ENCODE results near the gene PAQR4.

The PAQR4 gene

GRCh38 chr16:2968368-2968737 is 795 bp upstream of the PAQR4 start:
- H3K9ac ChIP-seq (ENCODE audit: low read length) = peak overlapping the region; percentile 60
- peaks cover 4% of the 10 kb centered on the region for H3K79me2 ChIP-seq (ENCODE audit: control insufficient read depth, insufficient read depth, low read length)
- no peak overlapping the region for H3K27ac ChIP-seq (ENCODE audit: low read depth, low read length)
- peak overlapping the region; percentile 88 for H3K4me2 ChIP-seq (ENCODE audit: low read length)
- H3K36me3 ChIP-seq (ENCODE audit: control insufficient read depth, insufficient read depth, low read length) = peaks cover 2% of the 10 kb centered on the region
- no peak overlapping the region for H3K4ac ChIP-seq (ENCODE audit: low read depth, low read length)
- no peaks in the 10 kb centered on the region for H3K4me1 ChIP-seq (ENCODE audit: control insufficient read depth, low read depth, low read length)
- no peak overlapping the region for H2BK120ac ChIP-seq (ENCODE audit: low read depth, low read length)
- H3K18ac ChIP-seq (ENCODE audit: low read length) = no peak overlapping the region
- no peak overlapping the region for H4K8ac ChIP-seq (ENCODE audit: low read depth, low read length)
- WGBS (ENCODE audit: extremely low coverage, insufficient coverage, low lambda C conversion rate) = no CpG with 5 or more reads among the region's 18 CpGs
- H3K79me1 ChIP-seq (ENCODE audit: low read length) = peaks cover 4% of the 10 kb centered on the region
- no peak overlapping the region for H3K4me3 ChIP-seq (ENCODE audit: low read length)
- H2BK15ac ChIP-seq (replicated peaks; ENCODE audit: low read depth) = no peak overlapping the region
- H3K27me3 ChIP-seq (ENCODE audit: insufficient read depth, low read length, poor library complexity) = no peaks in the 10 kb centered on the region
- H2AK5ac ChIP-seq (ENCODE audit: low read length) = no peak overlapping the region
- DNase-seq = no peak
- peak overlapping the region; percentile 56 for H3K56ac ChIP-seq (ENCODE audit: low read length)
- H4K5ac ChIP-seq (ENCODE audit: low read length) = no peak overlapping the region
- H2BK5ac ChIP-seq (ENCODE audit: low read length) = no peak overlapping the region
- no peak overlapping the region for H3K23ac ChIP-seq (ENCODE audit: low read length)

DNA sequence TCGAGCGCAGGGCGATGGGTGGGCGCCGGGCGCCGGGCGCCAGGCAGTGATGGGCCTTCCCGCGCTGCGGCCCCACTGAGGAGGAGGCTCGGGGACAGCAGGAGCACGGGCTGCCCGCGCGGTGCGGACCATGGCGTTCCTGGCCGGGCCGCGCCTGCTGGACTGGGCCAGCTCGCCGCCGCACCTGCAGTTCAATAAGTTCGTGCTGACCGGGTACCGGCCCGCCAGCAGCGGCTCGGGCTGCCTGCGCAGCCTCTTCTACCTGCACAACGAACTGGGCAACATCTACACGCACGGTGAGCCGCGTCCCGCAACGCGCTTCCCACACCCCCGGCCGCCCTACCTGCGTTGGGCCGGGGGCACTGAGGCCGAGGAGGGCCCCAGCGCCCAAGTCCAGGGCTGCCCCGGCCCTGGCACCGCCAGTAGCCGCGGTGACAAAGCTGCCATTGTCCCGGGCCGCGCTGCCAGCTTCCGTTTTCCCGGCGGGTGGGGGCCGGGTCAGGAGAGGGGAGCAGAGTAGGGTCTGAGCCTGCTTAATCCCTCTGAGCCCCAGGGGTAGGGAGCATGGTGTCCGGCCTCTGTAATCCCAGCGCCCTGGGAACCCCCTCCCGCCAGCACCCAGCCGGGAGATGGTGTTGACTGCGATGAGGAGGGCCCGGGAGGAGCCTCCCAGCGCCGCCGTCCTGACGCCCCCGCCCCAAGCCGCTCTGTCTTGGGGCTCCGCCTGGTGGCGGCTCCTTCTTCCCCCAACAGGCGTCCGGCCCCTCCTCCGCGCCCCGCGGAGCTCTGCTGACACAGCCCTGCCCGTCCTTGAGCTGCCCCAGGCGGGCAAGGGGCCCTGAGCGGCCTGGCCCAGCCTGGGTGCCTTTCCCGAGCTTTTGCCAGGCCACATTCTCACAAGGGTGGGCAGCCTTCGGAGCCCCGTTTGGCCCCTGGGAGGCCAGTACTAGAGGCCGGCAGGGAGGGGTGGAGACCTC is 685 bp downstream of the PAQR4 start:
- no peak overlapping the region for H2BK120ac ChIP-seq (ENCODE audit: low read depth, low read length)
- no peaks in the 10 kb centered on the region for H3K27me3 ChIP-seq (ENCODE audit: insufficient read depth, low read length, poor library complexity)
- peak overlapping the region; percentile 92 for H3K9ac ChIP-seq (ENCODE audit: low read length)
- H3K4me3 ChIP-seq (ENCODE audit: low read length) = peak overlapping the region; percentile 76
- no peak overlapping the region for H2BK5ac ChIP-seq (ENCODE audit: low read length)
- peak overlapping the region; percentile 89 for H3K23ac ChIP-seq (ENCODE audit: low read length)
- H3K18ac ChIP-seq (ENCODE audit: low read length) = peak overlapping the region; percentile 35
- H3K27ac ChIP-seq (ENCODE audit: low read depth, low read length) = peak overlapping the region; percentile 44
- no peak overlapping the region for H4K8ac ChIP-seq (ENCODE audit: low read depth, low read length)
- H3K36me3 ChIP-seq (ENCODE audit: control insufficient read depth, insufficient read depth, low read length) = peaks cover 4% of the 10 kb centered on the region
- peaks cover 4% of the 10 kb centered on the region for H3K79me2 ChIP-seq (ENCODE audit: control insufficient read depth, insufficient read depth, low read length)
- H3K4ac ChIP-seq (ENCODE audit: low read depth, low read length) = peak overlapping the region; percentile 40
- H3K79me1 ChIP-seq (ENCODE audit: low read length) = peaks cover 4% of the 10 kb centered on the region
- H3K56ac ChIP-seq (ENCODE audit: low read length) = peak overlapping the region; percentile 96
- H3K4me2 ChIP-seq (ENCODE audit: low read length) = peak overlapping the region; percentile 85
- no peak overlapping the region for H4K5ac ChIP-seq (ENCODE audit: low read length)
- no peak overlapping the region for H2AK5ac ChIP-seq (ENCODE audit: low read length)
- H2BK15ac ChIP-seq (replicated peaks; ENCODE audit: low read depth) = no peak overlapping the region
- WGBS (ENCODE audit: extremely low coverage, insufficient coverage, low lambda C conversion rate) = no CpG with 5 or more reads among the region's 83 CpGs
- H3K4me1 ChIP-seq (ENCODE audit: control insufficient read depth, low read depth, low read length) = no peaks in the 10 kb centered on the region
- peak; percentile 90 for DNase-seq

DNA sequence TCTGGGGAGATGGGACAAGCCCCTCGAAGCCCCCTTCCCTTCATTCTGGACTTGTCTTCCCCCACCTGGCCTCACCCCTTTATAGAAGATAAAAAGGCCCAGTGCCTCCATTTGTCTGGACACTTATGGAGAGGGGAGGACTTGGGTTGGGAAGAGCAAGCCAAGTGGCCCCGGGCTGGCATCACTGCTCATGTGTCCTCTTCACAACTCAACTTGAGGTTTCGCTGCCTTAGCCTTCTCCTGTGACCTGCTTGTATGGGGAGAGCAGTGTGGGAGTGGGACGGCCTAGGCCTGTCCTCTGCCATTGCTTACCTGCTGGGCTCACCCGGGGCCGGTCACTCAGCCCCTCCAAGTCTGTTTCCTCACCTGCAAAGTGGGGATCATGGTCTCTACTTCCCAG is 1.4 kb downstream of the PAQR4 start:
- Histone ChIP-seq H3K23ac (ENCODE audit: low read length) (peak overlapping the region; percentile 48), H3K36me3 (ENCODE audit: control insufficient read depth, insufficient read depth, low read length) (peaks cover 4% of the 10 kb centered on the region), H3K27me3 (ENCODE audit: insufficient read depth, low read length, poor library complexity) (no peaks in the 10 kb centered on the region), H2BK120ac (ENCODE audit: low read depth, low read length) (no peak overlapping the region), H3K9ac (ENCODE audit: low read length) (peak overlapping the region; percentile 92), H3K4ac (ENCODE audit: low read depth, low read length) (no peak overlapping the region), H2AK5ac (ENCODE audit: low read length) (no peak overlapping the region), H3K79me1 (ENCODE audit: low read length) (peaks cover 4% of the 10 kb centered on the region), H2BK15ac (replicated peaks; ENCODE audit: low read depth) (no peak overlapping the region), H3K4me1 (ENCODE audit: control insufficient read depth, low read depth, low read length) (no peaks in the 10 kb centered on the region), H3K4me2 (ENCODE audit: low read length) (peak overlapping the region; percentile 85), H3K27ac (ENCODE audit: low read depth, low read length) (no peak overlapping the region), H3K4me3 (ENCODE audit: low read length) (no peak overlapping the region), H3K79me2 (ENCODE audit: control insufficient read depth, insufficient read depth, low read length) (peaks cover 4% of the 10 kb centered on the region), H3K56ac (ENCODE audit: low read length) (peak overlapping the region; percentile 87), H3K18ac (ENCODE audit: low read length) (no peak overlapping the region), H4K8ac (ENCODE audit: low read depth, low read length) (no peak overlapping the region), H4K5ac (ENCODE audit: low read length) (no peak overlapping the region), H2BK5ac (ENCODE audit: low read length) (no peak overlapping the region)
- WGBS (ENCODE audit: extremely low coverage, insufficient coverage, low lambda C conversion rate) = no CpG with 5 or more reads among the region's 6 CpGs
- peak; percentile 23 for DNase-seq

DNA sequence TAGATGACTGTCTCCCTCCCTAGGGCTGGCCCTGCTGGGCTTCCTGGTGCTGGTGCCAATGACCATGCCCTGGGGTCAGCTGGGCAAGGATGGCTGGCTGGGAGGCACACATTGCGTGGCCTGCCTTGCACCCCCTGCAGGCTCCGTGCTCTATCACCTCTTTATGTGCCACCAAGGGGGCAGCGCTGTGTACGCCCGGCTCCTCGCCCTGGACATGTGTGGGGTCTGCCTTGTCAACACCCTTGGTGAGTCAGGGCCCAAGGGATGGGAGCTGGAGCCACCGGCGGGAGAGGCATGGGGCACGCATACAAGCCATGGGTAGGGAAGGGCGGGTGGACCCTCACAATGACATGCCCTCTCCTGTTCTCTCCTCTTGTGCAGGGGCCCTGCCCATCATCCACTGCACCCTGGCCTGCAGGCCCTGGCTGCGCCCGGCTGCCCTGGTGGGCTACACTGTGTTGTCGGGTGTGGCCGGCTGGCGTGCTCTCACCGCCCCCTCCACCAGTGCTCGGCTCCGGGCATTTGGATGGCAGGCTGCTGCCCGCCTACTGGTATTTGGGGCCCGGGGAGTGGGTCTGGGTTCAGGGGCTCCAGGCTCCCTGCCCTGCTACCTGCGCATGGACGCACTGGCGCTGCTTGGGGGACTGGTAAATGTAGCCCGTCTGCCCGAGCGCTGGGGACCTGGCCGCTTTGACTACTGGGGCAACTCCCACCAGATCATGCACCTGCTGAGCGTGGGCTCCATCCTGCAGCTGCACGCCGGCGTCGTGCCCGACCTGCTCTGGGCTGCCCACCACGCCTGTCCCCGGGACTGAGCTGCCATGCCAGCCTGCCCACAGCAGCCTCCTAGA is 2.2 kb downstream of the PAQR4 start:
- H2BK120ac ChIP-seq (ENCODE audit: low read depth, low read length) = no peak overlapping the region
- no peak overlapping the region for H3K4me3 ChIP-seq (ENCODE audit: low read length)
- peaks cover 4% of the 10 kb centered on the region for H3K79me1 ChIP-seq (ENCODE audit: low read length)
- no peaks in the 10 kb centered on the region for H3K27me3 ChIP-seq (ENCODE audit: insufficient read depth, low read length, poor library complexity)
- H3K18ac ChIP-seq (ENCODE audit: low read length) = no peak overlapping the region
- H2BK5ac ChIP-seq (ENCODE audit: low read length) = no peak overlapping the region
- H4K8ac ChIP-seq (ENCODE audit: low read depth, low read length) = no peak overlapping the region
- no peak for DNase-seq
- peaks cover 6% of the 10 kb centered on the region for H3K36me3 ChIP-seq (ENCODE audit: control insufficient read depth, insufficient read depth, low read length)
- H3K4me1 ChIP-seq (ENCODE audit: control insufficient read depth, low read depth, low read length) = no peaks in the 10 kb centered on the region
- no peak overlapping the region for H4K5ac ChIP-seq (ENCODE audit: low read length)
- no peak overlapping the region for H3K4me2 ChIP-seq (ENCODE audit: low read length)
- H3K56ac ChIP-seq (ENCODE audit: low read length) = no peak overlapping the region
- H3K27ac ChIP-seq (ENCODE audit: low read depth, low read length) = no peak overlapping the region
- no peak overlapping the region for H3K23ac ChIP-seq (ENCODE audit: low read length)
- H2BK15ac ChIP-seq (replicated peaks; ENCODE audit: low read depth) = no peak overlapping the region
- no peak overlapping the region for H2AK5ac ChIP-seq (ENCODE audit: low read length)
- H3K9ac ChIP-seq (ENCODE audit: low read length) = peak overlapping the region; percentile 92
- WGBS (ENCODE audit: extremely low coverage, insufficient coverage, low lambda C conversion rate) = no CpG with 5 or more reads among the region's 35 CpGs
- peaks cover 4% of the 10 kb centered on the region for H3K79me2 ChIP-seq (ENCODE audit: control insufficient read depth, insufficient read depth, low read length)
- no peak overlapping the region for H3K4ac ChIP-seq (ENCODE audit: low read depth, low read length)

DNA sequence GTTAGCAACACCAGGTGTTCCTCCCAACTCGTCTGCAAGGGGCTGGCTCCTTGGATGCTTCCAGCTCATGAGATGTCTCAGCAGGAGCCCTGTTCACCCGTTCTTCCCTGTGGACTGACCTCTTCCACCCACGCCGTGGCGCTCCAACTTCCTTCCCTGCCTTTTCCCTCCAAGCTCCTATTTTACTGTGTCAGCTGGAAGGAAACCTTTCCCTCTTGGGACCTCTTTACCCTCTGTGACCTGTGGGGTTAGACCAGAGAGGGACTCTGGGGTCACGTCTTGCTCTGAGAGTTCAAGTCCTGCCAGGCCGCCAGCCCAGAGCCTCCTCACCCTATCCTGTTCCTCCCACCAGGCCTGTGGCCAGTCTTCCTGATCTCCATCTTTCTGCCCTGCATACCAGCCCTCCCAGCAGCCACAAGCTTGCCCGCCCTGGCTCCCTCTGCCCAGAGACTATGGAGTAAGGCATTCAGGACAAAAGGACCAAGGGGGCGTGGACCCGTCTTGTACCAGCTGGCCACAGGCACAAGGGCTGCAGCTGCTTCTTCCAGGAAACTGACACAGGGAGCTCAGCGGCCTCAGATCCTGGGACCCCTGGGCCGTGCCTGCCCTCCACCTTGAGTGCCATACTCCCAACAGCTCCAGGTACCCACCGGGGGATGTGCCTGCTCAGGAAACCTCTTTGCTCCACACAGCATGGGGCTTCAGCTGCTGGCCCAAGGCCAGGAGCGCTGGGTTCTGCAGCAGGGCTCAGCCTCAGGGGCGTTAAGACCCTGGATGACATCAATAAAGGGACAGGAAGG is 3.0 kb downstream of the PAQR4 start:
- Histone ChIP-seq H2BK120ac (ENCODE audit: low read depth, low read length) (no peak overlapping the region), H3K79me1 (ENCODE audit: low read length) (peaks cover 4% of the 10 kb centered on the region), H3K23ac (ENCODE audit: low read length) (no peak overlapping the region), H2BK15ac (replicated peaks; ENCODE audit: low read depth) (no peak overlapping the region), H3K4ac (ENCODE audit: low read depth, low read length) (no peak overlapping the region), H3K4me2 (ENCODE audit: low read length) (no peak overlapping the region), H3K27ac (ENCODE audit: low read depth, low read length) (no peak overlapping the region), H3K56ac (ENCODE audit: low read length) (no peak overlapping the region), H3K18ac (ENCODE audit: low read length) (no peak overlapping the region), H2AK5ac (ENCODE audit: low read length) (no peak overlapping the region), H3K9ac (ENCODE audit: low read length) (no peak overlapping the region), H3K4me1 (ENCODE audit: control insufficient read depth, low read depth, low read length) (no peaks in the 10 kb centered on the region), H4K5ac (ENCODE audit: low read length) (no peak overlapping the region), H3K79me2 (ENCODE audit: control insufficient read depth, insufficient read depth, low read length) (peaks cover 4% of the 10 kb centered on the region), H3K27me3 (ENCODE audit: insufficient read depth, low read length, poor library complexity) (no peaks in the 10 kb centered on the region), H2BK5ac (ENCODE audit: low read length) (no peak overlapping the region), H4K8ac (ENCODE audit: low read depth, low read length) (no peak overlapping the region), H3K4me3 (ENCODE audit: low read length) (no peak overlapping the region), H3K36me3 (ENCODE audit: control insufficient read depth, insufficient read depth, low read length) (peaks cover 7% of the 10 kb centered on the region)
- no peak for DNase-seq
- WGBS (ENCODE audit: extremely low coverage, insufficient coverage, low lambda C conversion rate) = no CpG with 5 or more reads among the region's 15 CpGs

All from mesendoderm (in vitro differentiated cells).